ENCODE data around the gene LCP1. TPM values are rescaled to one million over a fixed set of nuclear protein-coding genes. Genes with fewer than 3 reads are reported as not detected.

Gene LCP1
- polyA plus RNA-seq, 1 of the 3 experiments (the other 2 are of a cell fraction), result 0.03 TPM

GRCh38 chr13:46111151-46111550 lies 70.8 kb downstream of the LCP1 start:
- H3K9ac ChIP-seq, result no peak overlapping the region
- H3K4me2 ChIP-seq, result no peak overlapping the region
- no peaks in the 10 kb centered on the region for H3K36me3 ChIP-seq (replicated peaks in 1 of 2; ENCODE audit: control insufficient read depth in 1 of 2, insufficient read depth in 2 of 2, low read length in 1 of 2)
- TF ChIP-seq NRF1 (IDR thresholded peaks at IDR 0.05; ENCODE audit: low read depth, low read length) (no peak), FOXM1 (IDR thresholded peaks at IDR 0.05; ENCODE audit: low read depth) (no peak), MXI1 (IDR thresholded peaks at IDR 0.05; ENCODE audit: low read depth, low read length) (no peak), FOSL2 (IDR thresholded peaks at IDR 0.05; ENCODE audit: borderline replicate concordance, low read depth) (no peak), SMC3 (IDR thresholded peaks at IDR 0.05; ENCODE audit: low read depth, low read length) (no peak)
- no peaks in the 10 kb centered on the region for H3F3A ChIP-seq (replicated peaks; ENCODE audit: insufficient read depth)
- CTCF ChIA-PET, result interaction anchor here (0.5 to 2.7 kb wide), 2 partner anchors 15 to 488 kb away, joined by 3 to 8 read pairs; no protein-coding TSS in a partner anchor
- no peak overlapping the region for H3K27ac ChIP-seq (ENCODE audit: low read depth in 2 of 2, low read length in 1 of 2)
- H3K27me3 ChIP-seq (ENCODE audit: insufficient read depth), result no peaks in the 10 kb centered on the region; the same call in 1 of the 2 replicates
- POLR2A ChIA-PET, result no interaction called here
- H2AFZ ChIP-seq (ENCODE audit: low read depth), result no peak overlapping the region
- no peaks in the 10 kb centered on the region for H3K9me2 ChIP-seq
- H3K4me1 ChIP-seq (ENCODE audit: control insufficient read depth in 1 of 2, insufficient read depth in 2 of 2, low read depth in 1 of 2, low read length in 1 of 2), result no peaks in the 10 kb centered on the region; a peak in 1 of 4 replicates
- H3K9me3 ChIP-seq, result no peaks in the 10 kb centered on the region
- no peaks in the 10 kb centered on the region for H4K20me1 ChIP-seq (ENCODE audit: insufficient read depth)
- H3K79me2 ChIP-seq (ENCODE audit: insufficient read depth), result no peaks in the 10 kb centered on the region
- DNase-seq, result no peak
- no peak overlapping the region for H3K4me3 ChIP-seq (ENCODE audit: low read depth in 2 of 2, low read length in 1 of 2)

- Histone ChIP-seq H3K4me1 (ENCODE audit: control insufficient read depth in 1 of 2, insufficient read depth in 2 of 2, low read depth in 1 of 2, low read length in 1 of 2) (no peaks in the 10 kb centered on the region; a peak in 1 of 4 replicates), H3F3A (replicated peaks; ENCODE audit: insufficient read depth) (no peaks in the 10 kb centered on the region), H2AFZ (ENCODE audit: low read depth) (no peak overlapping the region), H3K4me2 (no peak overlapping the region), H3K9me2 (no peaks in the 10 kb centered on the region), H3K27ac (ENCODE audit: low read depth in 2 of 2, low read length in 1 of 2) (no peak overlapping the region), H3K4me3 (ENCODE audit: low read depth in 2 of 2, low read length in 1 of 2) (no peak overlapping the region), H4K20me1 (ENCODE audit: insufficient read depth) (no peaks in the 10 kb centered on the region), H3K9me3 (no peaks in the 10 kb centered on the region), H3K36me3 (replicated peaks in 1 of 2; ENCODE audit: control insufficient read depth in 1 of 2, insufficient read depth in 2 of 2, low read length in 1 of 2) (no peaks in the 10 kb centered on the region), H3K79me2 (ENCODE audit: insufficient read depth) (no peaks in the 10 kb centered on the region), H3K9ac (no peak overlapping the region), H3K27me3 (ENCODE audit: insufficient read depth) (no peaks in the 10 kb centered on the region; the same call in 1 of the 2 replicates)
- 57% methylated on average over 4 of the region's 4 CpGs for WGBS (ENCODE audit: low lambda C conversion rate)
- ChIA-PET CTCF (interaction anchor here (0.8 to 2.7 kb wide), 2 partner anchors 17 to 485 kb away, joined by 3 to 8 read pairs; no protein-coding TSS in a partner anchor), POLR2A (no interaction called here)
- TF ChIP-seq FOXM1 (IDR thresholded peaks at IDR 0.05; ENCODE audit: low read depth) (no peak), RCOR1 (IDR thresholded peaks at IDR 0.05; ENCODE audit: low read length) (no peak), SIN3A (IDR thresholded peaks at IDR 0.05; ENCODE audit: borderline replicate concordance, low read depth, low read length) (no peak)
- TF ChIP-seq, protein P1, sequence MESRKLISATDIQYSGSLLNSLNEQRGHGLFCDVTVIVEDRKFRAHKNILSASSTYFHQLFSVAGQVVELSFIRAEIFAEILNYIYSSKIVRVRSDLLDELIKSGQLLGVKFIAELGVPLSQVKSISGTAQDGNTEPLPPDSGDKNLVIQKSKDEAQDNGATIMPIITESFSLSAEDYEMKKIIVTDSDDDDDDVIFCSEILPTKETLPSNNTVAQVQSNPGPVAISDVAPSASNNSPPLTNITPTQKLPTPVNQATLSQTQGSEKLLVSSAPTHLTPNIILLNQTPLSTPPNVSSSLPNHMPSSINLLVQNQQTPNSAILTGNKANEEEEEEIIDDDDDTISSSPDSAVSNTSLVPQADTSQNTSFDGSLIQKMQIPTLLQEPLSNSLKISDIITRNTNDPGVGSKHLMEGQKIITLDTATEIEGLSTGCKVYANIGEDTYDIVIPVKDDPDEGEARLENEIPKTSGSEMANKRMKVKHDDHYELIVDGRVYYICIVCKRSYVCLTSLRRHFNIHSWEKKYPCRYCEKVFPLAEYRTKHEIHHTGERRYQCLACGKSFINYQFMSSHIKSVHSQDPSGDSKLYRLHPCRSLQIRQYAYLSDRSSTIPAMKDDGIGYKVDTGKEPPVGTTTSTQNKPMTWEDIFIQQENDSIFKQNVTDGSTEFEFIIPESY (IDR thresholded peaks at IDR 0.05; ENCODE audit: borderline replicate concordance, low read depth), result no peak
- no peak for DNase-seq
These were observed 72.5 kb downstream of the LCP1 start for GRCh38 chr13:46109451-46109850.

DNA sequence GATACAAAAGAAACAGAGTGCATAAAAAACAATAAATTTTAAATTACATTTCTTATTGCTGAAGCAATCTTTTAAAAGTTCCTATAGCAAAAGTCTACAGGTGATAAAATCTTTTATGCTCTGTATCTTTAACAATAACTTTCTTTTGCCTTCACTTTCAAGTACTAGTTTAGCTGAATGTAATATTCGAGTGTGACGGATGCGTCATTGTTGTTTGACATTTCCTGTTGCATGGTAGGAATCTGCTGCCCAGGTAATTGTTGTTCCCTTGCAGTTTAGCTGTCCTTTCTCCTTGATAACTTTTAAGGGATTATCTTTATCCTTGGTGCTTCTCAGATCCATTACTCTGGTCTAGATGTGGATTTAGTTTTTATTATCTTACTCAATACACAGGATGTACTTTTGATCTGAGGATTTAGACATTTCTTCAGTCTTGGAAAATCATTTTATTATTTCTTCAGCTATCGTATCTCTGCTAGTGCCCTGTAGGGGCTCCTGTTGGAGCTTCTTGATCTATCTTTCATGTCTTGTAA lies 75.1 kb downstream of the LCP1 start:
- Histone ChIP-seq H3K9me2 (no peaks in the 10 kb centered on the region), H3K4me1 (ENCODE audit: control insufficient read depth in 1 of 2, insufficient read depth in 2 of 2, low read depth in 1 of 2, low read length in 1 of 2) (peaks cover 0 to 4% of the 10 kb centered on the region in 2 experiments; a peak in 1 of 4 replicates), H3F3A (replicated peaks; ENCODE audit: insufficient read depth) (no peaks in the 10 kb centered on the region), H3K9me3 (no peaks in the 10 kb centered on the region), H2AFZ (ENCODE audit: low read depth) (no peak overlapping the region), H3K4me3 (ENCODE audit: low read depth in 2 of 2, low read length in 1 of 2) (no peak overlapping the region), H3K27ac (ENCODE audit: low read depth in 2 of 2, low read length in 1 of 2) (no peak overlapping the region), H3K27me3 (ENCODE audit: insufficient read depth) (no peaks in the 10 kb centered on the region; the same call in 1 of the 2 replicates), H3K79me2 (ENCODE audit: insufficient read depth) (no peaks in the 10 kb centered on the region), H3K4me2 (no peak overlapping the region), H3K9ac (no peak overlapping the region), H4K20me1 (ENCODE audit: insufficient read depth) (no peaks in the 10 kb centered on the region), H3K36me3 (replicated peaks in 1 of 2; ENCODE audit: control insufficient read depth in 1 of 2, insufficient read depth in 2 of 2, low read length in 1 of 2) (no peaks in the 10 kb centered on the region)
- no peak for DNase-seq
- POLR2A ChIA-PET, result no interaction called here
- 74% methylated on average over 4 of the region's 4 CpGs for WGBS (ENCODE audit: low lambda C conversion rate)
- CTCF ChIA-PET, result interaction anchor here (1.0 to 1.3 kb wide), 2 partner anchors 12 to 20 kb away, joined by 3 to 7 read pairs; no protein-coding TSS in a partner anchor
- TF ChIP-seq TCF12 (IDR thresholded peaks at IDR 0.05) (no peak), ELF1 (IDR thresholded peaks at IDR 0.05) (no peak), RCOR1 (IDR thresholded peaks at IDR 0.05; ENCODE audit: low read length) (no peak), FOXM1 (IDR thresholded peaks at IDR 0.05; ENCODE audit: low read depth) (no peak), EZH2phosphoT487 (IDR thresholded peaks at IDR 0.05; ENCODE audit: borderline replicate concordance, low read depth) (no peak), FOXJ3 (CRISPR knock-in tag; IDR thresholded peaks at IDR 0.05) (no peak), FOSL2 (IDR thresholded peaks at IDR 0.05; ENCODE audit: borderline replicate concordance, low read depth) (no peak), USF1 (IDR thresholded peaks at IDR 0.05; ENCODE audit: borderline replicate concordance, low read depth) (no peak), RFX5 (IDR thresholded peaks at IDR 0.05; ENCODE audit: low read length) (no peak), SIN3A (IDR thresholded peaks at IDR 0.05; ENCODE audit: borderline replicate concordance, low read depth, low read length) (no peak), RAD21 (IDR thresholded peaks at IDR 0.05; ENCODE audit: low read length) (no peak)
- TF ChIP-seq, protein P2, sequence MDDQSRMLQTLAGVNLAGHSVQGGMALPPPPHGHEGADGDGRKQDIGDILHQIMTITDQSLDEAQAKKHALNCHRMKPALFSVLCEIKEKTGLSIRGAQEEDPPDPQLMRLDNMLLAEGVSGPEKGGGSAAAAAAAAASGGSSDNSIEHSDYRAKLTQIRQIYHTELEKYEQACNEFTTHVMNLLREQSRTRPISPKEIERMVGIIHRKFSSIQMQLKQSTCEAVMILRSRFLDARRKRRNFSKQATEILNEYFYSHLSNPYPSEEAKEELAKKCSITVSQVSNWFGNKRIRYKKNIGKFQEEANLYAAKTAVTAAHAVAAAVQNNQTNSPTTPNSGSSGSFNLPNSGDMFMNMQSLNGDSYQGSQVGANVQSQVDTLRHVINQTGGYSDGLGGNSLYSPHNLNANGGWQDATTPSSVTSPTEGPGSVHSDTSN (IDR thresholded peaks at IDR 0.05), result no peak
- TF ChIP-seq, protein P3, sequence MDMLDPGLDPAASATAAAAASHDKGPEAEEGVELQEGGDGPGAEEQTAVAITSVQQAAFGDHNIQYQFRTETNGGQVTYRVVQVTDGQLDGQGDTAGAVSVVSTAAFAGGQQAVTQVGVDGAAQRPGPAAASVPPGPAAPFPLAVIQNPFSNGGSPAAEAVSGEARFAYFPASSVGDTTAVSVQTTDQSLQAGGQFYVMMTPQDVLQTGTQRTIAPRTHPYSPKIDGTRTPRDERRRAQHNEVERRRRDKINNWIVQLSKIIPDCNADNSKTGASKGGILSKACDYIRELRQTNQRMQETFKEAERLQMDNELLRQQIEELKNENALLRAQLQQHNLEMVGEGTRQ (IDR thresholded peaks at IDR 0.05; ENCODE audit: borderline replicate concordance, low read depth, low read length), result no peak
